SJSA1 (cell line): ENCODE measurements around the gene LGI2. TPM values are rescaled to one million over a fixed set of nuclear protein-coding genes. Genes with fewer than 3 reads are reported as not detected.

Experiments used
- DNase-seq, 2 experiments: peaks; one replicate each; pipeline ENCODE4 v3.0.0-alpha.2; 2015 to 2020; ENCODE audit warnings: low spot score in 2 of 2, low read depth in 1 of 2
- H3K27ac ChIP-seq: fragments of 250-450 bp; sonication (Bioruptor Pico); 2 replicates; pipeline ENCODE4 v1.5.1; 2020; ENCODE audit warnings: mild to moderate bottlenecking, moderate library complexity
- H3K27me3 ChIP-seq: fragments of 250-450 bp; sonication (Bioruptor Pico); replicated peaks from 2 replicates; pipeline ENCODE4 v1.5.1; 2020; ENCODE audit warnings: mild to moderate bottlenecking, moderate library complexity
- H3K36me3 ChIP-seq: fragments of 250-450 bp; sonication (Bioruptor Pico); 2 replicates; pipeline ENCODE4 v1.5.1; 2020; ENCODE audit warnings: mild to moderate bottlenecking
- H3K4me1 ChIP-seq: fragments of 250-450 bp; sonication (Bioruptor Pico); replicated peaks from 2 replicates; pipeline ENCODE4 v1.6.1; 2021; ENCODE audit warnings: mild to moderate bottlenecking
- H3K4me3 ChIP-seq: fragments of 250-450 bp; sonication (Bioruptor Pico); 2 replicates; pipeline ENCODE4 v1.5.1; 2020; ENCODE audit warnings: mild to moderate bottlenecking
- H3K9me3 ChIP-seq: fragments of 250-450 bp; sonication (Bioruptor Pico); replicated peaks from 2 replicates; pipeline ENCODE4 v1.5.1; 2020; ENCODE audit warnings: mild to moderate bottlenecking
- total RNA-seq: library from RNA; depleted of rRNA; stranded (reverse); fragments of >200 nt; shearing (Covaris generic); gene quantifications from 2 replicates; pipeline ENCODE4 v1.2.3, GENCODE V29; 2014

Gene LGI2
- total RNA-seq, 1 experiment from 2014 or later, result not detected

DNA sequence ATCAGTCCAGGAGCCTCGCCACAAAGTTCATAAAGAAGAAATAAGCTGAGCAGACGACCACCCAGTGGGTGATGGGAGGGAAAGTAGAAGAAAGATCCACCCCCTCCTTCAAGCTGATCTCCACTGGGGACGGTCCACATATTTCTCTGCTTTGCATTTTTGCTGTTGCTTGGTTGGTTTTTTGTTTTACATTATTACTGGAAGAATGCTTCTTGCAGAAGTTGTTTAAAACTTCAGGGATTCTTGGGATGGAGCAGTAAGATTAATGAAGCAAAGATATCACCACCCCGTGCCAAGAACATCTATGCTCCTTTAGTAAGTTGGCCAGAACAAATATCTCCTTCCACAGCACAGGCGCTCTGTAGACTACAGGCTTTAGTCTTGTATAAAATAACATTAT, 30.1 kb downstream of the LGI2 start:
- no peaks in the 10 kb centered on the region for H3K27me3 ChIP-seq
- H3K36me3 ChIP-seq, result no peaks in the 10 kb centered on the region
- H3K4me3 ChIP-seq, result no peak overlapping the region
- H3K27ac ChIP-seq, result no peak overlapping the region
- no peak for DNase-seq
- H3K9me3 ChIP-seq, result no peaks in the 10 kb centered on the region
- H3K4me1 ChIP-seq, result no peaks in the 10 kb centered on the region

DNA sequence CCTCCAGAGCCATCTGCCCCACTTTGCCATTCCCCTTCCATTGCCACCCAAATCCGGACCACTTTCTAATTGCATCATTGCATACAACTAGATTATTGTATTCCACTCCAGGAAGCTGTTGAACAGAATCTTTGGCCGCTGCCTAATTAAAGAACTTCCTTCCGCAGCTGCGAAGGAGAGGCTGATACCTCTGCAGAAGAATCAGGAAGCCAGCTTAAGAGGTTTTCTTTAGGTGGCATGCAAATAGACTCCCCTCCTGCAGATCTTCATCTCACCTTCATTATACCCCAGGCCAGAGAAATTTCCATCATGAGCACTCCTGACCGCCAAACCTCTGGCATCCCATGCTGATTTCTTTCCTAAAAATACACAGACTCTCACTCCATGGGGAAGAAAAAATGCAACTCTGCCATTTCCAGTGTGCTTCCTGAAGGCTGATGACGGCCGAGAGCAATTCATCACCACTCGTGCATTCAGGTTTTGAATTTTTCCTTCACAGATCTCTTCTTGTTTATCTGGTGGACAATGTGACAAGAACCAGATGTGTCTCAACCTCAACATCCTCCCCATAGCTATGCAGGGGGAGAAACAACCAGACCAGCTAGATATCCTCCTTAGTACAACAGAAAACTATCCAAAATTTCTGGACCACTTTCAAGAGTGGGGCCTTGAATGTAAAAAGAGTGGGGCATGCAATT, 31.2 kb downstream of the LGI2 start:
- no peak for DNase-seq
- no peak overlapping the region for H3K4me3 ChIP-seq
- H3K36me3 ChIP-seq, result no peaks in the 10 kb centered on the region
- no peaks in the 10 kb centered on the region for H3K9me3 ChIP-seq
- H3K27ac ChIP-seq, result no peak overlapping the region
- H3K4me1 ChIP-seq, result no peaks in the 10 kb centered on the region
- H3K27me3 ChIP-seq, result no peaks in the 10 kb centered on the region

DNA sequence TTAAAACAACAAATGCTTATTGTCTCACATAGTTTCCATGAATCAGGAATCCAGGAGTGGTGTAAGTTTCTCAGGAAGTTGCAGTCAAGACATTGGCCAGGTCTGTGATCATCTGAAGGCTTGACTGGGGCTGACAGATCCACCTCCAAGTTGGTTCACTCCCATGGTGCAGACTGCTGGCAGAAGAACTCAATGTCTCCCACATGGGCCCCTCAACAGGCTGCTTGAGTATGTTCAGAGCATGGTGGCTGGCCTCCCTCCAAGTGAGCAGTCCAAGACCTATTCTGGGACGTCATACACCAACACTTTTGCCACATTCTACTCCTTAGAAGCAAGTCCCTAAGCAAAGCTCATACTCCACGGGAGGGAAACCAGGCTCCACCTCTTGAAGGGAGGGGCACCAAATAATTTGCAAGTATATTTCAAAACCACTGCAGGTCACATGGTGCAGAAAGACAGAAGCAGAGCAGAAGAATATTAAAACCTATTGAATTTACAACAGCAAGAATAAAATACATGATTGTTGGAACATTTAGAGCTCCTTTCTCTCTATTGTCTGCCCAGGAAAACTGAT, 35.3 kb downstream of the LGI2 start:
- H3K9me3 ChIP-seq, result no peaks in the 10 kb centered on the region
- no peaks in the 10 kb centered on the region for H3K36me3 ChIP-seq
- DNase-seq, result no peak
- H3K27ac ChIP-seq, result no peak overlapping the region
- no peaks in the 10 kb centered on the region for H3K27me3 ChIP-seq
- H3K4me3 ChIP-seq, result no peak overlapping the region
- no peaks in the 10 kb centered on the region for H3K4me1 ChIP-seq

- no peak for DNase-seq
- no peak overlapping the region for H3K27ac ChIP-seq
- no peaks in the 10 kb centered on the region for H3K9me3 ChIP-seq
- no peak overlapping the region for H3K4me3 ChIP-seq
- H3K27me3 ChIP-seq, result no peaks in the 10 kb centered on the region
- H3K4me1 ChIP-seq, result no peaks in the 10 kb centered on the region
- H3K36me3 ChIP-seq, result no peaks in the 10 kb centered on the region
Observed at GRCh38 chr4:24993551-24994080, 37.1 kb downstream of the LGI2 start.

- Histone ChIP-seq H3K27ac (no peak overlapping the region), H3K27me3 (no peaks in the 10 kb centered on the region), H3K9me3 (no peaks in the 10 kb centered on the region), H3K36me3 (no peaks in the 10 kb centered on the region), H3K4me3 (no peak overlapping the region), H3K4me1 (no peaks in the 10 kb centered on the region)
- DNase-seq, result no peak
Observed at GRCh38 chr4:24992968-24993367, 37.8 kb downstream of the LGI2 start.

DNA sequence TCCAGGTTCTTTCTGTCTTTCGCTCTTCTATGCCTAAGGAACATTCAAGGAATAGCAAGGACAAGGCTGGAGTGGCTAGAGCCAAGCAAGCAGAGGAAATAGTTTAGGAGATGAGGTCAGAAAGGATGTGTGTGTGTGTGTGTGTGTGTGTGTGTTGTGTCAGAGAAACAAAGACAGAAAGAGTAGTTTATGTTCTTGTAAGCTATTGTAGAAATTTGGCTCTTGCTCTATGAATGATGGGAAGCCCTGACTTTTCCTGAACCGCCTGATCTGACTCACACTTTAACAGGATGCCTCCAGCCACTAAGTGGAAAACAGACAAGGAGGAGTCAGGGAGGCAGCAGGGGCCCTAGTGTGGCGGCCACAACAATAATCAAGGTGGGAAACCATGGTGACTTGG, 39.7 kb downstream of the LGI2 start:
- no peak overlapping the region for H3K27ac ChIP-seq
- H3K4me1 ChIP-seq, result no peaks in the 10 kb centered on the region
- no peaks in the 10 kb centered on the region for H3K9me3 ChIP-seq
- no peak for DNase-seq
- H3K36me3 ChIP-seq, result no peaks in the 10 kb centered on the region
- H3K27me3 ChIP-seq, result no peaks in the 10 kb centered on the region
- no peak overlapping the region for H3K4me3 ChIP-seq

DNA sequence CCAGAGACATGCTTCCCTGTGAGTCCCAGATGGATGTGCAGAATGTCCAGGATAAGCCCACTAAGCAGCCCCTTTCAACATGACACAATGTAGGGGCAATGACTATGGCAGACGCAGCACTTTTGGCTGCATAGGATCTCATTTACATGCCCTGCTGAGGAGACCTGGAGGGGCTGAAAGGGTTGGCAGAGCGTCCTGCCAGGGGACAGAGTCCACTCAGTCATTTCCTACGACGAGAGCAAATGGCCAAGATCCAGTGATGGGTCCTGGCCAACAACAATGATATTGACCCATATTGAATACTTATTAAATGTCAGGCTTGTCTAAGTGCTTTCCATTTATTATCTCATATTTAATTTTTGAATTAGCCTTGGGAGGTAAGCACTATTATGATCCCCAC, 41.4 kb downstream of the LGI2 start:
- DNase-seq, result no peak
- Histone ChIP-seq H3K27ac (no peak overlapping the region), H3K27me3 (no peaks in the 10 kb centered on the region), H3K9me3 (no peaks in the 10 kb centered on the region), H3K4me3 (no peak overlapping the region), H3K4me1 (no peaks in the 10 kb centered on the region), H3K36me3 (no peaks in the 10 kb centered on the region)

DNA sequence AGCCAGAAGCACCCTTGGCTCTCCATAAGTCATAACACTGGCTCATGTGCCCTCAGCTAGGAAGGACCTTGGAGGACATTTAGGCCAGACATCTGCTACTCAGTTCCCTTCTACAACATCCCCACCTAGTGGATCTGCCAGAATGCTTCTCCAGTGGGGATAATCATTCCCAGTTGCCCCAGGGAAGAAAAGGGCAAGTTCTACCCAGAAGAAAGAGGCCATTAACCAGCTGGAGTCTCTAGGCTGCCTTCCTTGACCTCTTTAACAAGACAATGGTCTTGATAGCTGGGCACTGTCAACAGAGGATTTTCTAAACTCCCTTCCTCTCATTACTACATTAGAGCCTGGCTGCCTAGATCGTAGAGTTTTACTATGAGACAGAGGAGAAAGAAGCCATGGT, 42.0 kb downstream of the LGI2 start:
- no peak overlapping the region for H3K4me3 ChIP-seq
- no peaks in the 10 kb centered on the region for H3K27me3 ChIP-seq
- DNase-seq, result no peak
- no peak overlapping the region for H3K27ac ChIP-seq
- H3K4me1 ChIP-seq, result no peaks in the 10 kb centered on the region
- no peaks in the 10 kb centered on the region for H3K36me3 ChIP-seq
- no peaks in the 10 kb centered on the region for H3K9me3 ChIP-seq

- H3K4me3 ChIP-seq, result no peak overlapping the region
- no peaks in the 10 kb centered on the region for H3K36me3 ChIP-seq
- H3K9me3 ChIP-seq, result no peaks in the 10 kb centered on the region
- no peak overlapping the region for H3K27ac ChIP-seq
- DNase-seq, result no peak
- no peaks in the 10 kb centered on the region for H3K4me1 ChIP-seq
- H3K27me3 ChIP-seq, result no peaks in the 10 kb centered on the region
Observed at GRCh38 chr4:24984602-24985532, 45.9 kb downstream of the LGI2 start.

- H3K36me3 ChIP-seq, result no peaks in the 10 kb centered on the region
- no peak for DNase-seq
Observed at GRCh38 chr4:24980740-24981139, 50.0 kb downstream of the LGI2 start.

GRCh38 chr4:24980064-24980690, 50.6 kb downstream of the LGI2 start:
- peak in 1 of 2 experiments; percentile 18 for DNase-seq
- Histone ChIP-seq H3K4me1 (no peaks in the 10 kb centered on the region), H3K9me3 (no peaks in the 10 kb centered on the region), H3K4me3 (no peak overlapping the region), H3K27me3 (no peaks in the 10 kb centered on the region), H3K36me3 (no peaks in the 10 kb centered on the region), H3K27ac (no peak overlapping the region)

More at GRCh38 chr4:24980740-24981139, 50.0 kb downstream of the LGI2 start:
- H3K4me1 ChIP-seq, result no peaks in the 10 kb centered on the region
- H3K4me3 ChIP-seq, result no peak overlapping the region
- H3K27me3 ChIP-seq, result no peaks in the 10 kb centered on the region
- no peaks in the 10 kb centered on the region for H3K9me3 ChIP-seq
- no peak overlapping the region for H3K27ac ChIP-seq

DNA sequence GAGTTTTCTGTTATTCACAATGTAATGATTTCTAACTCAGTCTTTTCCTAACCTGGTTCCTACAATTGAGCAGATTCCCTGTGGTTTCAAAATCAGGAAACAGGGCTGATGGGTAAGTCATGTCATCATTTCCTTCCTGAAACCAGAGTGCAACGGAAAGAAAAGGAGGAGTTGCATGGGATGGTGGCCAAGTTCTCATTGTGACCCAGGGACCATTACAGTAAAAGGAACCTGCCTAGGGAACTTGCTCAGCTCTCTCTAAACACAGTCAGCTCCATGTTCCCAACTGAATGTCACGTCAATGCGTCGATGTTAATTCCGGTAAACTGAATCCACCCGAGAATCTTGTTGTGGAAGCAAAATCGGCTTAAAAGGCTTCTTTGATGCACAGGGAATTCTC, 51.2 kb downstream of the LGI2 start:
- DNase-seq, result no peak
- H3K36me3 ChIP-seq, result no peaks in the 10 kb centered on the region
- no peaks in the 10 kb centered on the region for H3K9me3 ChIP-seq
- no peak overlapping the region for H3K4me3 ChIP-seq
- H3K4me1 ChIP-seq, result no peaks in the 10 kb centered on the region
- H3K27ac ChIP-seq, result no peak overlapping the region
- H3K27me3 ChIP-seq, result no peaks in the 10 kb centered on the region

- Histone ChIP-seq H3K4me1 (no peaks in the 10 kb centered on the region), H3K9me3 (no peaks in the 10 kb centered on the region), H3K27me3 (no peaks in the 10 kb centered on the region), H3K36me3 (no peaks in the 10 kb centered on the region), H3K4me3 (no peak overlapping the region), H3K27ac (no peak overlapping the region)
- no peak for DNase-seq
Observed at GRCh38 chr4:24978291-24979075, 52.3 kb downstream of the LGI2 start.
